Measurements from ENCODE around the gene SLC6A2.

GRCh38 chr16:55664786-55665407, 9.1 kb downstream of the SLC6A2 start:
- TF ChIP-seq CTCF (IDR thresholded peaks at IDR 0.05; ENCODE audit: borderline replicate concordance, extremely low read depth, low read length, poor library complexity, severe bottlenecking) (no peak), EZH2 (IDR thresholded peaks at IDR 0.05; ENCODE audit: borderline replicate concordance, low read depth, low read length, severe bottlenecking) (no peak)

Measured in DND-41 (cell line).